HCT116 (cell line): ENCODE results near the gene ARMC2.

Experiments used
- CEBPB ChIP-seq: IDR thresholded peaks from 2 replicates; pipeline ENCODE4 v1.6.1; 2012; ENCODE audit warnings: low read depth
- EGR1 ChIP-seq: IDR thresholded peaks from 2 replicates; pipeline ENCODE4 v1.6.1; 2012; ENCODE audit warnings: low read depth
- EZH2 ChIP-seq: fragments of 200-600 bp; sonication (generic); IDR thresholded peaks from 2 replicates; pipeline ENCODE4 v1.6.1; 2017; ENCODE audit warnings: antibody characterized with exemption, mixed run types
- EZH2phosphoT487 ChIP-seq: fragments of 200-600 bp; IDR thresholded peaks from 2 replicates; pipeline ENCODE4 v1.6.1; 2018; ENCODE audit warnings: antibody characterized with exemption, borderline replicate concordance
- FOSL1 ChIP-seq: IDR thresholded peaks from 2 replicates; pipeline ENCODE4 v1.6.1; 2012; ENCODE audit warnings: low read depth
- POLR2A ChIP-seq: IDR thresholded peaks from 2 replicates; pipeline ENCODE4 v1.7.0; 2011; ENCODE audit warnings: borderline replicate concordance; ENCODE audit not compliant: insufficient read depth, insufficient read length; ENCODE audit errors: extremely low read depth
- RAD21 ChIP-seq: IDR thresholded peaks from 2 replicates; pipeline ENCODE4 v1.6.1; 2012; ENCODE audit warnings: low read depth, mild to moderate bottlenecking
- SIN3A ChIP-seq: IDR thresholded peaks from 2 replicates; pipeline ENCODE4 v1.6.1; 2012; ENCODE audit warnings: low read depth
- TCF7L2 ChIP-seq: IDR thresholded peaks from 2 replicates; pipeline ENCODE4 v1.7.0; 2011; ENCODE audit warnings: borderline replicate concordance, inconsistent platforms; ENCODE audit not compliant: insufficient read depth, insufficient read length; ENCODE audit errors: extremely low read depth
- YY1 ChIP-seq: IDR thresholded peaks from 2 replicates; pipeline ENCODE4 v1.6.1; 2011; ENCODE audit warnings: low read length, low read depth, moderate library complexity, mild to moderate bottlenecking; ENCODE audit not compliant: insufficient replicate concordance; ENCODE audit errors: extremely low read depth
- ZBTB33 ChIP-seq: IDR thresholded peaks from 2 replicates; pipeline ENCODE4 v1.6.1; 2011; ENCODE audit warnings: mild to moderate bottlenecking, low read length, moderate library complexity; ENCODE audit not compliant: insufficient replicate concordance; ENCODE audit errors: extremely low read depth
- TF ChIP-seq, protein P1 (sequence below), 3 experiments: fragments of 200-600 bp in 1 of 3; sonication (generic) in 1 of 3; IDR thresholded peaks in 2 of 3; conservative IDR thresholded peaks in 1 of 3; 2 replicates each; pipeline ENCODE4 v1.5.1; 2012 to 2017; ENCODE audit warnings: low read depth in 2 of 3, low read length in 2 of 3, antibody characterized with exemption in 1 of 3, borderline replicate concordance in 1 of 3, control low read depth in 1 of 3, mild to moderate bottlenecking in 1 of 3, mixed read lengths in 1 of 3, mixed run types in 1 of 3, moderate library complexity in 1 of 3; ENCODE audit not compliant: insufficient read depth in 1 of 3
- TF ChIP-seq, protein P2 (sequence below): IDR thresholded peaks from 2 replicates; pipeline ENCODE4 v1.6.1; 2012

GRCh38 chr6:108914235-108915022, 66.2 kb downstream of the ARMC2 start:
- TF ChIP-seq, protein P1, sequence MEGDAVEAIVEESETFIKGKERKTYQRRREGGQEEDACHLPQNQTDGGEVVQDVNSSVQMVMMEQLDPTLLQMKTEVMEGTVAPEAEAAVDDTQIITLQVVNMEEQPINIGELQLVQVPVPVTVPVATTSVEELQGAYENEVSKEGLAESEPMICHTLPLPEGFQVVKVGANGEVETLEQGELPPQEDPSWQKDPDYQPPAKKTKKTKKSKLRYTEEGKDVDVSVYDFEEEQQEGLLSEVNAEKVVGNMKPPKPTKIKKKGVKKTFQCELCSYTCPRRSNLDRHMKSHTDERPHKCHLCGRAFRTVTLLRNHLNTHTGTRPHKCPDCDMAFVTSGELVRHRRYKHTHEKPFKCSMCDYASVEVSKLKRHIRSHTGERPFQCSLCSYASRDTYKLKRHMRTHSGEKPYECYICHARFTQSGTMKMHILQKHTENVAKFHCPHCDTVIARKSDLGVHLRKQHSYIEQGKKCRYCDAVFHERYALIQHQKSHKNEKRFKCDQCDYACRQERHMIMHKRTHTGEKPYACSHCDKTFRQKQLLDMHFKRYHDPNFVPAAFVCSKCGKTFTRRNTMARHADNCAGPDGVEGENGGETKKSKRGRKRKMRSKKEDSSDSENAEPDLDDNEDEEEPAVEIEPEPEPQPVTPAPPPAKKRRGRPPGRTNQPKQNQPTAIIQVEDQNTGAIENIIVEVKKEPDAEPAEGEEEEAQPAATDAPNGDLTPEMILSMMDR (IDR thresholded peaks at IDR 0.05 in 2 of 3, conservative IDR thresholded peaks at IDR 0.05 in 1 of 3; ENCODE audit: borderline replicate concordance in 1 of 3, insufficient read depth in 1 of 3, low read depth in 2 of 3, low read length in 2 of 3) = peak; percentile 89 to 97 (median 96)
- TF ChIP-seq EZH2 (no peak), ZBTB33 (no peak), TCF7L2 (no peak), POLR2A (no peak), CEBPB (no peak), FOSL1 (no peak), EZH2phosphoT487 (no peak), SIN3A (no peak), EGR1 (no peak), YY1 (peak; percentile 16), RAD21 (peak; percentile 58)
- TF ChIP-seq, protein P2, sequence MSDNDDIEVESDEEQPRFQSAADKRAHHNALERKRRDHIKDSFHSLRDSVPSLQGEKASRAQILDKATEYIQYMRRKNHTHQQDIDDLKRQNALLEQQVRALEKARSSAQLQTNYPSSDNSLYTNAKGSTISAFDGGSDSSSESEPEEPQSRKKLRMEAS = no peak
